AG04449 (cell line): Measurements from ENCODE around the gene PITX1.

ENCODE experiments used
- CTCF ChIA-PET: fragments of 350-600 bp; formaldehyde crosslinking; extraction: SDS; loops from one replicate; lab custom pipeline; 2021; ENCODE audit warnings: antibody characterized with exemption; lab: Yijun Ruan, JAX
- POLR2A ChIA-PET: fragments of 400-600, 350-600 bp; formaldehyde crosslinking; extraction: SDS; loops from one replicate; lab custom pipeline; 2020; ENCODE audit warnings: antibody characterized with exemption, inconsistent platforms; lab: Yijun Ruan, JAX
- DNase-seq: peaks from one replicate; pipeline ENCODE4 v3.0.0-alpha.2; 2010; ENCODE audit warnings: low read depth, low spot score
- H3K4me3 ChIP-seq: 2 replicates; pipeline ENCODE4 v1.5.1; 2011; ENCODE audit warnings: low read depth, mild to moderate bottlenecking, control low read depth, low read length
- CTCF ChIP-seq: IDR thresholded peaks from one replicate; pipeline ENCODE4 v1.5.1; 2011; ENCODE audit warnings: mild to moderate bottlenecking, moderate library complexity, low read length, control low read depth, inconsistent platforms; ENCODE audit not compliant: insufficient read depth; ENCODE audit errors: missing control alignments

The PITX1 gene

DNA sequence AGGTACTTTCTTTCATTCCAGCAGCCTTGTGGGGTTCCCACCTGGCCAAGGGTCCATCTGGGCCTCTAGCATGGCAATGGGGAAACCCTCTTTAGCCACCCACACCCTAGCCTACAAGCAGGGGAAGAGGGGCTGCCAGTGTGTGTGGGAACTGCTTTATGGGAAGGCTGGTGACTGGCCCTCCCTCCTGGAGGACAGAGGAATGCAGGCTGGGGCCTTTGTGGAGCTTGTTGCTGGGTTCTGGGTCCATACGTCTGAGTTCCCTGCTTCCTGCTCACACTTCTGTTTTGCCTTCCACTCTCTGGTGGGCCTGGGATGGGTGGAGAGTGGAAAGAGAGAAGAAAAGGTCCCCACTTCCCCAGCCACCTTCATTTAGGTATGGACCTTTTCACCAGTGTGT lies 14.9 kb upstream of the PITX1 start:
- CTCF ChIA-PET: no interaction called here

GRCh38 chr5:135048286-135048685 lies 14.3 kb upstream of the PITX1 start:
- POLR2A ChIA-PET: interaction anchor here (0.6 kb wide), 1 partner anchor 197 kb away, joined by 3 read pairs; no protein-coding TSS in a partner anchor
- CTCF ChIA-PET: no interaction called here
- no peak for DNase-seq
- TF ChIP-seq CTCF: no peak
- no peak overlapping the region for H3K4me3 ChIP-seq

More for the DNA sequence above, 14.9 kb upstream of the PITX1 start:
- H3K4me3 ChIP-seq: no peak overlapping the region
- POLR2A ChIA-PET: interaction anchor here (0.5 to 0.6 kb wide), 2 partner anchors 120 to 198 kb away, joined by 3 read pairs; no protein-coding TSS in a partner anchor
- no peak for TF ChIP-seq CTCF
- no peak for DNase-seq

DNA sequence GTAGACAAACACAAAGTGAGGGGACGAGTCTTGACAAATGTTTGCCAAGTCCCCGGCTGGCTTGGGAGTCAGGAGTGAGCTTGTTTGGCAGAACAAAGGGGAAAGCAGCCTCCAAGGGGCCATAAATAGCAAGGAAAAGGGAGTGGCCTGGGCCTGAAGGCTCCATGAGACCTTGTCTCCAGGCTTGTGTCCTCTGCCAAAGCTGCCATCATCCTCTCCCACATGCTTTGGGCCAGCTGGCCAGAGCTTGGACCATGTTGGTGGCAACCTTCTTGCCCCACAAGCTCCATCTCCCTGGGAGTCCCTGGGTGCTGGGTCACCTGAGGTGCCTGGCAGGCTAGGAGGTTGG lies 13.3 kb upstream of the PITX1 start:
- TF ChIP-seq CTCF: no peak
- POLR2A ChIA-PET: no interaction called here
- DNase-seq: no peak
- H3K4me3 ChIP-seq: no peak overlapping the region
- CTCF ChIA-PET: interaction anchor here (0.6 kb wide), 1 partner anchor 10 kb away, joined by 3 read pairs; no protein-coding TSS in a partner anchor

- ChIA-PET CTCF (interaction anchor here (0.6 kb wide), 1 partner anchor 9 kb away, joined by 3 read pairs; no protein-coding TSS in a partner anchor), POLR2A (no interaction called here)
- DNase-seq: no peak
- H3K4me3 ChIP-seq: no peak overlapping the region
- TF ChIP-seq CTCF: no peak
Measured at GRCh38 chr5:135046661-135047346, 12.8 kb upstream of the PITX1 start.

DNA sequence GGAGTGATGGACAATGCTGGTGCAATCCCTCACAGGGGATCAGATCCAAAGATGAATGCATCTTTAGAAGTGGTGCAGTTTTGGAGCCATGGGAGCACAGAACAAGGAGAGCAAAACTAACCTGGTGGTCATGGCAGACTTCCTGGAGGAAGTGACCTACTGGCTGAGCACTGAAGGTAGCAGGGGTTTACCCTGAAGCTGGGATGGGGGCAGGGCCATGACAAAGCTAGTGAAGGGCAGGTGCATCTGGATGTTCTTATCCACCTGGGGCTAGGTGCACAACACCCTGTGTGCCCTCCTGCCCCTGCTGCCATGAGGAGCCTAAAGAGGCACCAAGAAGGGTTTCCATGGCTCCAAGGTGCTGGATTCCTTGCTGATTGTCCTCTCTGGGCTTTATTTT lies 11.5 kb upstream of the PITX1 start:
- no peak for TF ChIP-seq CTCF
- H3K4me3 ChIP-seq: no peak overlapping the region
- ChIA-PET CTCF (no interaction called here), POLR2A (no interaction called here)
- DNase-seq: no peak

GRCh38 chr5:135042595-135042994 lies 8.6 kb upstream of the PITX1 start:
- ChIA-PET POLR2A (no interaction called here), CTCF (interaction anchor here (1.0 to 1.3 kb wide), 2 partner anchors 32 to 290 kb away, joined by 3 to 5 read pairs; no protein-coding TSS in a partner anchor)
- no peak for TF ChIP-seq CTCF

More at GRCh38 chr5:135042595-135042994, 8.6 kb upstream of the PITX1 start:
- no peak for DNase-seq
- H3K4me3 ChIP-seq: no peak overlapping the region
